ENCODE results near the gene GRIK2. TPM values are rescaled to one million over a fixed set of nuclear protein-coding genes. Genes with fewer than 3 reads are reported as not detected.

The GRIK2 gene
- polyA plus RNA-seq, 1 of the 3 experiments (the other 2 are of a cell fraction) = 0.30 TPM

GRCh38 chr6:101728956-101729355 is 335.4 kb downstream of the GRIK2 start (continued):
- no peak for TF ChIP-seq FOXM1 (IDR thresholded peaks at IDR 0.05; ENCODE audit: low read depth)
- no peak for TF ChIP-seq GABPA (IDR thresholded peaks at IDR 0.05; ENCODE audit: low read depth)
- TF ChIP-seq IRF3 (IDR thresholded peaks at IDR 0.05; ENCODE audit: low read depth, low read length) = no peak

- Histone ChIP-seq H3K27ac (ENCODE audit: low read depth in 2 of 2, low read length in 1 of 2) (no peak overlapping the region), H3K4me3 (ENCODE audit: low read depth in 2 of 2, low read length in 1 of 2) (no peak overlapping the region)
These were observed 337.4 kb downstream of the GRIK2 start for GRCh38 chr6:101730954-101731353.

More at GRCh38 chr6:101730954-101731353, 337.4 kb downstream of the GRIK2 start:
- Histone ChIP-seq H3K9ac (no peak overlapping the region), H2AFZ (ENCODE audit: low read depth) (peak overlapping the region; percentile 63), H3K9me3 (no peaks in the 10 kb centered on the region), H3K4me1 (ENCODE audit: control insufficient read depth in 1 of 2, insufficient read depth in 2 of 2, low read depth in 1 of 2, low read length in 1 of 2) (peaks cover 0 to 2% of the 10 kb centered on the region in 2 experiments; a peak in 3 of 4 replicates), H3K27me3 (ENCODE audit: insufficient read depth) (no peaks in the 10 kb centered on the region), H3K36me3 (replicated peaks in 1 of 2; ENCODE audit: control insufficient read depth in 1 of 2, insufficient read depth in 2 of 2, low read length in 1 of 2) (no peaks in the 10 kb centered on the region), H3F3A (replicated peaks; ENCODE audit: insufficient read depth) (no peaks in the 10 kb centered on the region), H4K20me1 (ENCODE audit: insufficient read depth) (no peaks in the 10 kb centered on the region), H3K4me2 (no peak overlapping the region), H3K9me2 (no peaks in the 10 kb centered on the region), H3K79me2 (ENCODE audit: insufficient read depth) (no peaks in the 10 kb centered on the region)
- ChIA-PET POLR2A (no interaction called here), CTCF (no interaction called here)
- TF ChIP-seq SIN3A (IDR thresholded peaks at IDR 0.05; ENCODE audit: borderline replicate concordance, low read depth, low read length) (no peak), RAD21 (IDR thresholded peaks at IDR 0.05; ENCODE audit: low read length) (no peak), CHD2 (IDR thresholded peaks at IDR 0.05; ENCODE audit: low read length, partially characterized antibody) (no peak), GATA2 (CRISPR knock-in tag; IDR thresholded peaks at IDR 0.05) (no peak), TCF12 (IDR thresholded peaks at IDR 0.05) (no peak), ELF1 (IDR thresholded peaks at IDR 0.05) (no peak), PBX3 (IDR thresholded peaks at IDR 0.05) (no peak), EP300 (IDR thresholded peaks at IDR 0.05; ENCODE audit: borderline replicate concordance in 1 of 2, low read depth in 1 of 2, low read length in 1 of 2) (no peak), NFIC (IDR thresholded peaks at IDR 0.05; ENCODE audit: borderline replicate concordance) (no peak), NRF1 (IDR thresholded peaks at IDR 0.05; ENCODE audit: low read depth, low read length) (no peak), FOXM1 (IDR thresholded peaks at IDR 0.05; ENCODE audit: low read depth) (no peak), MAX (IDR thresholded peaks at IDR 0.05; ENCODE audit: low read depth) (no peak), TEAD4 (IDR thresholded peaks at IDR 0.05; ENCODE audit: borderline replicate concordance, insufficient read depth) (no peak), EZH2phosphoT487 (IDR thresholded peaks at IDR 0.05; ENCODE audit: borderline replicate concordance, low read depth) (no peak), REST (IDR thresholded peaks at IDR 0.05; ENCODE audit: low read depth, low read length) (no peak)
- WGBS (ENCODE audit: low lambda C conversion rate) = 82% methylated on average over 2 of the region's 2 CpGs
- DNase-seq = no peak
